Measurements from ENCODE around the gene ALPG. TPM values are rescaled to one million over a fixed set of nuclear protein-coding genes. Genes with fewer than 3 reads are reported as not detected.
A peak's percentile ranks its signal among the peaks of the same experiment; 100 is the strongest.

ALPG gene
- total RNA-seq, 2 donors from 2014 or later: not detected

DNA sequence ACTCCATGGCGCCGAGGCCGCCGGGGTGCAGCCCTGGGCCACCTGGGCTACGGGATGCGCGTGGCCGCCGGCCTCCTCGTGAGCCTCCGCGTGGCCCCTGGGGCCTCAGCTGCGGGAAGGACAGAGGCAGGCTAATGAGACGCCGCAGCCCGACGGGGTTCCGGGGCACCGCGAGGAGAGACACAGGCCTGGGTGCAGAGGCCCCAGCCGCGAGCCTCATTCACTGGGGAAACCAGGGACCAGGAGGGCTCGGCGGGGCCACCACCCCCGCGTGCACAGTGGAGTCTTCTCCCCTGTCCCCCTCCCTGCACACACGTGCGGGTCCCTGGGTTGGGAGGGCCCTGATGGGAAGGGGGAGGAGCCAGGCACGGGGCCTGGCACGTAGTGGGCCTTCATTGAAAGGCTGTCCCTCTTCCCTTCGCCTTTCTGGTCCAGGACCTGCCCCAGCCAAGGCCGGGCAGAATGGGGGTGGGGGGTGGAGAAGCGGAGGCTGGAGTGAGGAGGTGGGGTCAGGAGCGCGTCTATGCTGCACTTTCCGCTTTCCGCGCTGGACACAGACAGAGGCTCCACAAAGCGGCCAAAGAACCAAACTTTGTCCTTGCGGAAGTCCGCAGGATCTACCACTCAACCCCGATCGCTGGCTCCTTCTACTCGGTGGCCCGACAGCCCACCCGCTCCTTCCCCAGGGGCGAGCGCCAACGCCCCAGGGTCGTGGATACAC is 19.0 kb upstream of the ALPG start:
- H3K9me3 Mint-ChIP-seq: no peaks in the 10 kb centered on the region
- peak overlapping the region; percentile 60 for H3K4me3 ChIP-seq (ENCODE audit: low read length)
- H3K27me3 Mint-ChIP-seq (ENCODE audit: insufficient read depth): peaks cover 88% of the 10 kb centered on the region
- 5 to 11% methylated on average over 28 to 50 of the region's 50 CpGs for WGBS, 2 experiments (ENCODE audit: insufficient coverage in 1 of 2, insufficient read length in 1 of 2)
- H3K36me3 ChIP-seq (ENCODE audit: control insufficient read depth, insufficient read depth, low read length): no peaks in the 10 kb centered on the region
- H3K9ac ChIP-seq (ENCODE audit: extremely low read depth, low read length, poor library complexity, severe bottlenecking): no peak overlapping the region
- no peak overlapping the region for H3K27ac Mint-ChIP-seq
- no peaks in the 10 kb centered on the region for H3K36me3 Mint-ChIP-seq (ENCODE audit: low read depth)
- peaks cover 83% of the 10 kb centered on the region for H3K27me3 ChIP-seq (ENCODE audit: control insufficient read depth, insufficient read depth, low read length, poor library complexity, severe bottlenecking)
- peak overlapping the region; percentile 46 for H3K4me3 Mint-ChIP-seq
- no peak for TF ChIP-seq CTCF (conservative IDR thresholded peaks at IDR 0.05)
- H3K27ac ChIP-seq (ENCODE audit: low read depth, low read length): no peak overlapping the region
- no peaks in the 10 kb centered on the region for H3K4me1 ChIP-seq (ENCODE audit: control insufficient read depth, insufficient read depth, low read length)
- DNase-seq: peak; percentile 67
- peaks cover 3% of the 10 kb centered on the region for H3K4me1 Mint-ChIP-seq
- no peaks in the 10 kb centered on the region for H3K9me3 ChIP-seq (ENCODE audit: control insufficient read depth, low read length)

- TF ChIP-seq CTCF (conservative IDR thresholded peaks at IDR 0.05): no peak
- Histone ChIP-seq H3K4me3 (ENCODE audit: low read length) (no peak overlapping the region), H3K4me1 (ENCODE audit: control insufficient read depth, insufficient read depth, low read length) (no peaks in the 10 kb centered on the region), H3K9me3 (ENCODE audit: control insufficient read depth, low read length) (no peaks in the 10 kb centered on the region), H3K27me3 (ENCODE audit: control insufficient read depth, insufficient read depth, low read length, poor library complexity, severe bottlenecking) (peaks cover 83% of the 10 kb centered on the region), H3K27ac (ENCODE audit: low read depth, low read length) (no peak overlapping the region), H3K9ac (ENCODE audit: extremely low read depth, low read length, poor library complexity, severe bottlenecking) (no peak overlapping the region), H3K36me3 (ENCODE audit: control insufficient read depth, insufficient read depth, low read length) (no peaks in the 10 kb centered on the region)
- peaks cover 81% of the 10 kb centered on the region for H3K27me3 Mint-ChIP-seq (ENCODE audit: insufficient read depth)
- H3K4me3 Mint-ChIP-seq: peak overlapping the region; percentile 46
- peaks cover 3% of the 10 kb centered on the region for H3K4me1 Mint-ChIP-seq
- DNase-seq: peak; percentile 68
- no peaks in the 10 kb centered on the region for H3K9me3 Mint-ChIP-seq
- 13 to 17% methylated on average over 35 to 42 of the region's 42 CpGs for WGBS, 2 experiments (ENCODE audit: insufficient coverage in 1 of 2, insufficient read length in 1 of 2)
- H3K27ac Mint-ChIP-seq: no peak overlapping the region
- H3K36me3 Mint-ChIP-seq (ENCODE audit: low read depth): no peaks in the 10 kb centered on the region
These were observed 18.2 kb upstream of the ALPG start for GRCh38 chr2:232388324-232388891.

DNA sequence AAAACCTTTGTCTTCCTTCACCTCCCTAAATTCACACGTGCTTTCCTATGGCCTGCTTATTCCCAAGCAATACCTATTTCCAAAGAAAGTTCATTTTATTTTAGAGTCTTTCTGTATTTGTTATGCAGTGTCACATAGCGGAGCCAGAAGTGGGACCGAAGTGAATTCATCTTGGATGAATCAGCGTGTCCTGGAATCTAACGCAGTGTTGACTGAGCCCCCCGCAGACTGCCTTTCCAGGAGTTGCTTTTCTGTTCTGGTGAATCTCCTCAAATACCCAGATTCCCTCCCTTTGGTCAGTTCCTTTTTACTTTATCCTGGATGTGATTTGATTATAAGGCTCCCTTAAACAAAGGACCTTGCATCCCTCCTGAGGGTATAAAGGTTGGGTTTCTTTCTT is 17.3 kb upstream of the ALPG start:
- Histone ChIP-seq H3K4me3 (ENCODE audit: low read length) (no peak overlapping the region), H3K27ac (ENCODE audit: low read depth, low read length) (no peak overlapping the region), H3K9ac (ENCODE audit: extremely low read depth, low read length, poor library complexity, severe bottlenecking) (no peak overlapping the region), H3K4me1 (ENCODE audit: control insufficient read depth, insufficient read depth, low read length) (no peaks in the 10 kb centered on the region), H3K27me3 (ENCODE audit: control insufficient read depth, insufficient read depth, low read length, poor library complexity, severe bottlenecking) (peaks cover 75% of the 10 kb centered on the region), H3K36me3 (ENCODE audit: control insufficient read depth, insufficient read depth, low read length) (no peaks in the 10 kb centered on the region), H3K9me3 (ENCODE audit: control insufficient read depth, low read length) (no peaks in the 10 kb centered on the region)
- Mint-ChIP-seq H3K9me3 (no peaks in the 10 kb centered on the region), H3K4me3 (no peak overlapping the region), H3K4me1 (peaks cover 3% of the 10 kb centered on the region), H3K27ac (no peak overlapping the region), H3K27me3 (ENCODE audit: insufficient read depth) (peaks cover 72% of the 10 kb centered on the region), H3K36me3 (ENCODE audit: low read depth) (no peaks in the 10 kb centered on the region)
- no peak for TF ChIP-seq CTCF (conservative IDR thresholded peaks at IDR 0.05)
- DNase-seq: no peak
- 25 to 42% methylated on average over 5 to 6 of the region's 6 CpGs for WGBS, 2 experiments (ENCODE audit: insufficient coverage in 1 of 2, insufficient read length in 1 of 2)
